HEK293 (cell line): ENCODE results near the gene ZFP42.

Source experiments
- CTCF ChIP-seq: fragments of 450-650 bp; formaldehyde crosslinking; IDR thresholded peaks from 2 replicates; pipeline ENCODE4 v1.5.1; 2016; ENCODE audit warnings: missing biosample characterization, missing genetic modification characterization
- SETDB1 ChIP-seq: IDR thresholded peaks from one replicate; pipeline ENCODE4 v1.6.1; 2017; ENCODE audit warnings: mild to moderate bottlenecking, low read length, moderate library complexity, mixed read lengths; ENCODE audit not compliant: insufficient read length
- YY1 ChIP-seq: fragments of 450-650 bp; formaldehyde crosslinking; IDR thresholded peaks from 2 replicates; pipeline ENCODE4 v1.5.1; 2018; ENCODE audit warnings: missing biosample characterization, missing genetic modification characterization
- ZNF184 ChIP-seq: fragments of 450-650 bp; IDR thresholded peaks from 2 replicates; pipeline ENCODE4 v1.5.1; 2018; ENCODE audit warnings: missing biosample characterization, mild to moderate bottlenecking, missing genetic modification characterization
- ZNF639 ChIP-seq: fragments of 450-650 bp; formaldehyde crosslinking; IDR thresholded peaks from 2 replicates; pipeline ENCODE4 v1.5.1; 2016; ENCODE audit warnings: missing biosample characterization, missing genetic modification characterization
- ZNF701 ChIP-seq: fragments of 450-650 bp; formaldehyde crosslinking; IDR thresholded peaks from 2 replicates; pipeline ENCODE4 v1.5.1; 2016; ENCODE audit warnings: missing biosample characterization, missing genetic modification characterization

- TF ChIP-seq ZNF184 (tag by site-specific recombination): no peak
- TF ChIP-seq ZNF639 (tag by site-specific recombination): no peak
- TF ChIP-seq YY1 (tag by site-specific recombination): no peak
- no peak for TF ChIP-seq SETDB1
- no peak for TF ChIP-seq CTCF (tag by site-specific recombination)
- no peak for TF ChIP-seq ZNF701 (tag by site-specific recombination)
Measured at GRCh38 chr4:188002751-188003150, 7.2 kb downstream of the ZFP42 start.
